IPS-11a (cell line): ENCODE results near the gene HIBADH.

ENCODE experiments used
- H3K4me3 ChIP-seq: one replicate; pipeline ENCODE4 v1.5.1; 2013; ENCODE audit warnings: low read depth, low read length, control low read depth

Gene HIBADH

DNA sequence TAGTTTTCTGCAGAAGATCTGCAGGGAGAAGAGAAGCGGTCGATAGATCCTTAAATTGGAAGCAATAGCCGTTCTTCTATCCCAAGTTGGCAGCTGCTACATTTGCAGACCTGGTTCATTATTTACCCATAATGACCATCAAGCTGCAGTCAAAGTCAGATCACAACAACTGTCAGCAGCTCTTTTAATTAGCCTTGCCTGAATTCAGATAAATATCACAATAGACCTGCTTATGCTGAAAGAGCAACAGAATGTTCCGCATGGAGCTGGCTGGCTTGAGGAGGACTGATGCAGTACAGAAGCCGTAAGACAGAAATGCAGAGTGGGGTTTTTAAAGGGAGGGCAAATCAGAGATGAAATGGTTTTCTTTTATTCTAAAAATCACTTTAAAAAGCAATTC is 109.4 kb downstream of the HIBADH start:
- H3K4me3 ChIP-seq: no peak overlapping the region

GRCh38 chr7:27551803-27552400 is 110.8 kb downstream of the HIBADH start:
- H3K4me3 ChIP-seq: no peak overlapping the region

- H3K4me3 ChIP-seq: no peak overlapping the region
Observed at GRCh38 chr7:27549606-27550005, 113.1 kb downstream of the HIBADH start.

- no peak overlapping the region for H3K4me3 ChIP-seq
Observed at GRCh38 chr7:27548304-27548703, 114.4 kb downstream of the HIBADH start.

- no peak overlapping the region for H3K4me3 ChIP-seq
Observed at GRCh38 chr7:27547401-27547800, 115.3 kb downstream of the HIBADH start.

GRCh38 chr7:27546610-27547009 is 116.1 kb downstream of the HIBADH start:
- H3K4me3 ChIP-seq: no peak overlapping the region

DNA sequence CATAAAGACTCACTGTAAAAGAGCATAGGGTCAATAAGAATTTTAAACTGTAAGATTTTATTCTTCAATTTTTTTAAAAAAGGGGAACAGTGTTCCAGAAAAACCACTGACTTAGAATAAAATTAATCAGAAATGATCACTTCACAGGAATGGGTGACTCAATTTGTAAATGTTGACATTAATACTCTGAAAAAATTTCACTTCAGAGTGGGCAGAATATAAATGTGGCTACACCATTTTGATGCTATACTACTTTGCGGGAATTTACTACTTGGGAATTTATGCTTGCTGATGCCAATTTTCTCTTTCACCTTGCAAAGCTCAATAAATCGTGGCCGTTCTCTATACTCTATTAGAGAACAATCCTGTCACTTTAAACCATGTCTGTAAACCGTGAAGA is 126.9 kb downstream of the HIBADH start:
- no peak overlapping the region for H3K4me3 ChIP-seq

- no peak overlapping the region for H3K4me3 ChIP-seq
Observed at GRCh38 chr7:27533652-27534081, 129.0 kb downstream of the HIBADH start.

DNA sequence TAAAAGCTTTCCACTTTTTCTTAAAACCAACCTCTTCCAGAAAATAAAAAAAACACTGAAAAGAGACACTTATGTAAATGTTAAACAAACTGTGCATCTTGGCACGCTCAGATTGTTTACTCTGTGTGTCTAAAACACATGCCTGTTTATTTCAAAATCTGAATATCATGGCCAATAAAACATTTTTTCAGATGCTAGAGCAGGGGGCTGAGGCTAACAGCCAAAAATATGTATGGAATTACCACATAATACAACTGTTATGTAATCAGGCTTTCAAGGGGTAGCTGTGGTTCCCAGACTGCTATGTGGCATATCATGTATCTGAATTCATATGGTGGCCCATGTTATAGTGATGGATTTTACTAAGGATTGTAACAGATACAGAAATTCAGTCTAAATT is 130.4 kb downstream of the HIBADH start:
- no peak overlapping the region for H3K4me3 ChIP-seq

- H3K4me3 ChIP-seq: no peak overlapping the region
Observed at GRCh38 chr7:27527348-27527714, 135.4 kb downstream of the HIBADH start.

- no peak overlapping the region for H3K4me3 ChIP-seq
Observed at GRCh38 chr7:27526611-27527347, 135.9 kb downstream of the HIBADH start.

DNA sequence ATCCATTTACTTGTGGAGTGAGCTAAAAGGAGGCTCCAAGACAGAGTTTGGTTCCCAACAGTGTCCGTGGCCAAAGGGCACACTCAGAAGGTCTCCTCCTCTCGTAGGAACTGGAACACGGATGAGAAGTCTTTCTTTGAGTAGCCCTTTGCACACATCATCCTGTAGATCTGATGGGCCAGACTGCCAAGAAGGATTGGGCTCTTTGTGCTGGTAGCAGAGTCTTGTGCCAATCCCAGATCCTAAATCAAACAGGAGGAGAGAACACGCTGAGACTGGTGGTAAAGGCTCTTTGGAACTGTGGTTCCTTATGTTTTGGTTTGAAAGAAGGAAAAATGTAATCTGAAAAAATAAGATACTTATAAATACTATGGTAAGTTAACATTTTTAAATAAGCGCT is 136.6 kb downstream of the HIBADH start:
- no peak overlapping the region for H3K4me3 ChIP-seq

DNA sequence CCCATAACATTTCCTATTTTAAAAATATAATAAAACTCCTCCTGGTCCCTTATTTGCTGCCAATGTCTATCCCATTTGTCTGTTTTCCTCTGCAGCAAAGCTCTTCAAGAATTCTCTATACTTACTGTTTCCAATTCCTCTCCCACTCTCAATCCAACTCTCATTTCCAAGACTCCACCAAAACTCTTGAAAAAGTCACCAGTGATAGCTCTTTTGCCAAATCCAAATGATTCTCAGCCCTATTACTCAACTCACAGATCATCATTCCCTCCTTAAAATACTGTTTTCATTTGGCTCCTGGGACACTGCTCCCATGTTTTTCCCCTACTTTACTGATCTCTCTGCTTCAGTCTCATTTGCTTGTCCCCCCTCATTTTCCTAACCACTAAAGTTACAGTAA is 139.4 kb downstream of the HIBADH start:
- no peak overlapping the region for H3K4me3 ChIP-seq

GRCh38 chr7:27522566-27522965 is 140.1 kb downstream of the HIBADH start:
- H3K4me3 ChIP-seq: no peak overlapping the region

DNA sequence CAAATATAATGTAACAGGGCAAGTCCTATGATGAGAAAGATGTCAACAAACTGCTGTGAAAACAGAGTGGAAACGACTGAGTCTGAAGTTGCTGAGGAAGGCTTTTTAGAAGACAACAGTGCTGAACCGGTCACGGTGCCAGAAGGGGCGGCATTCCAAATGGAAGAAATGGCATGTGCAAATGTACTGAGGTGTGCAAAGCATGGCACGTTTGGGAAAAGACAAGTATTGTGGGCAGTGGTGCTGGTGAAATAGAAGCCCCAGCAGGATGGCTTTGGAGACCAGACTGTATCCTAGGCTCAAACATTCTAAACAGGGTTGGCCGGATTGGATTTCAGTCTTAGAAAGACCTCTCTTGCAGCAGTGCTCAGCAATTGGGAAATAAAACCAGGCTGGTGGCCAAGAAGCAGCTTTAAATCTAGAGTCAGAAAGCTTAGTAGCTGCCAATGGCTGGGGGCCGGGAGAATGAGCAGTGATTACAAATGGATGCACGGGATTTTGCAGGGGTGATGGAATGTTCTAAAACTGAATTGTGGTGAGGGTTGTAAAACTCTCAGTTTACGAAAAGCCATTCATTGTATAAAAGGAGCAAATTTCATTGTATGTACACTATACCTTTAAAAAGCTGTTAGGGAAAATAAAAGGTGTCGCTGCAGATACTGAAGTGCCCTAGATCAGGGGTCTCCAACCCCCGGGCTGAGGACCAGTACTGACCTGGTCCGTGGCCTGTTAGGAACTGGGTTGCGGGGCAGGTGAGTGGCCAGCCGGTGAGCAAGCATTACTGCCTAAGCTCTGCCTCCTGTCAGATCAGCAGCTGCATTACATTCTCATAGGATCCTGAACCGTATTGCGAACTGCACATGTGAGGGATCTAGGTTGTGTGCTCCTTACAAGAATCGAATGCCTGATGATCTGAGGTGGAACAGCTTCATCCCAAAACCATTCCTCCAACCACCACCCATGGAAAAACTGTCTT is 141.6 kb downstream of the HIBADH start:
- H3K4me3 ChIP-seq: no peak overlapping the region

- no peak overlapping the region for H3K4me3 ChIP-seq
Observed at GRCh38 chr7:27519793-27520469, 142.8 kb downstream of the HIBADH start.

DNA sequence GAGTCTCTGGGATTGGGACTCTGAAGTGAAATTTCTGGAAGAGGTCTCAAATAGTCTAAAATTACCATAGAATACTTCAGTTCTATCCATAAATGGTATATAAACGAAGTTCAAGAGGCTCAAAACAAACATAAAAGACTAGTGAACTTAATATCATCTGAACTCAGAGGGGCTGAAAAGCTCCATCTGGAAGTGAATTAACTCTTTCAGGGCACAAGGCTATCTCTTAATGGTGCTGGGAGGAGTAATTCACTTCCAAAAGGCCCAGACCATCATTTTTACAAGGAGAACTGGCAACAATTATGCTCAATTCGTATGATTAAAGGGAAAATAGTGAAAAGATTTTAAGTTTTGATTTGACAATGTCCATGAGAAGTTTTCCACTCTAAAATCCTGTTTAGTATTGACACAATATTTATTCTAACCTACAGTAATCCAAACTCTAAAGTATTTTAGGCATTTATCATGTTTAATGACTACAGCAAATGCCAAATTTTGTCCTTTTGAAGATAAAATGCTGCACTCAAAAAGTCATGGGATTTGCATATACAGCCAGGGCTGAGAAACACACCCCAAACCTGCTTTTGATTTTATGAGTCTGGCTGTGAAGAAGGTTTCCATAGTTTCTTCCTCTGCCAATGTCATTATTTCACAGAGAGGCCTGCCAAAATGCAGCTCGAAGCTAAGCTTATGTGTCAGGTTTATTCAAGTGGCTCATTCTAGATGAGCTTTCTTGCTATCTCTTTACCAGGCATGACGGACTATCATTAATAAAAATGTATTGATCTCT is 143.9 kb downstream of the HIBADH start:
- H3K4me3 ChIP-seq: no peak overlapping the region

GRCh38 chr7:27516421-27516820 is 146.3 kb downstream of the HIBADH start:
- H3K4me3 ChIP-seq: no peak overlapping the region

DNA sequence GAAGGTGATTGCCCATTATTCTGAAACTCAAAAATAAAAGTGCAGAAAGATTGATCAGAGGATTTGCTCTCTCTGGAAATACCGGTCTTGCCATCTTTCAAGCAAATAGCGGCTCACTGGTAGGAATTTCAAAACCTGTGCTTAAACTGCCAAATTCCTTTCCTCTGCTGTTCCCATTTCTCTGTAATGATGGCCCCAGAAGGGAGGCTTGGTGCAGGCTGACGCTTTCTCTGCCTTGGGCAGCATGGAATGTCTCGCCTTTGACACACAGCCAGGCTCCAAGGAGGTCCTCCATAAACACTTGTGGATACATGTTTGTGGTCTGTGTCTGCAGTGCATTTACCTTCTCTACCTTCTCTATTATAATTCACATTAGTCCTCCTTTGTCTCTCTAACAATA is 146.8 kb downstream of the HIBADH start:
- H3K4me3 ChIP-seq: no peak overlapping the region

DNA sequence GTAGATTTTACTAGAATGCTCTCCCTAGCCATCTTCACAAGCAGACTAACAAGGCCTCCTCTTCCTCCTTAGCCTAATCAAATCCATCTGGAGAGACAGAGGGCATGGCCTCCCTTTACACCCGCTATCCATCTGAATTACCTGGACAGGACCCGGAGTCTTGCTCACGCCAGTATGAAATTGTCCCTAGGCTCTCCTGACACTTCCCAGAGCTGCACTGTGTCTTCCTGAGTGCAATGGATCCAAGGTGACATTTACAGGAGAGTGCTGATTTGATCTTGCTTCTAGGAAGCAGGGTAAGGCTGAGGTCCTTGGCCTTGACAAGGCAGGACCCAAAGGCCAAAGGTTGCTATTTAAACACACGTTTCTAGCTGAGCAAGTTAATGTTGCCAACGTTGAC is 147.8 kb downstream of the HIBADH start:
- no peak overlapping the region for H3K4me3 ChIP-seq
